ENCODE results near the gene C16orf95.
A peak's percentile ranks its signal among the peaks of the same experiment; 100 is the strongest.
"Not testable (repeated sequence)": the region's sequence is repeated elsewhere in the genome, so short reads cannot be mapped to it uniquely, and the experiment has no call there.

C16orf95 gene

DNA sequence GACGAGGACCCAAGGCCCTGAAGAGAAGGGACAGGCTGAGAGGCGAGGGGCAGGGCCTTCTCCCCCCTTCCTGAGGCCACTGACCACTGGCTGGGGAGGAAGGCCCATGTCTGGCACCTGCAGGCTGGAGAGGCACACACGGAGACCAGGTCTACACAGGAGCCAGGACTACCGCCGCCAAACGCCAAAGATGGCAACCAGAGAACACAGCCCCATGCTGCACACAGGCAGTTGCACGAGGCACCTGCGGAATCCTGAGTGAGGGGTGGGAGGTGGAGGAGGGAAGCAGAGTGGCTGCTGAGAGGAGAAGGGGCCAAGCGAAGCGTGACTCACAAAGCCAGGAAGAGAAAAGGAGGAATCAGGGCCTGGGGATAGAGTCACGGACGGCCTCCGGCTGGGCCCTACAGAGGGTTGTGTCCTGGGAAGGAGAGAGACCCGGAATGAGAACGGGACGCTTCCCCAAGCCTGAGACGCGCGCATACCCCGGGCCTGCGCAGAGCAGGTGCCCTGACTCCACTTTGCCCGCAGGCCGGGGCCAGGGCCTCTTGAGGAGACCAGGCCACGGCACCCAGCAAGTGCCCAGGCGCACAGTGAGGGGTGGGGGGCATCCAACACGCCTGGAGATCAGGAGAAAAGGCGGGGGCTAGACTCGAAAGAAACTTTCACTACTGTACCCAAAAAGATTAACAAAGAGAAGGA, 28.7 kb upstream of the C16orf95 start:
- no peak for DNase-seq

DNA sequence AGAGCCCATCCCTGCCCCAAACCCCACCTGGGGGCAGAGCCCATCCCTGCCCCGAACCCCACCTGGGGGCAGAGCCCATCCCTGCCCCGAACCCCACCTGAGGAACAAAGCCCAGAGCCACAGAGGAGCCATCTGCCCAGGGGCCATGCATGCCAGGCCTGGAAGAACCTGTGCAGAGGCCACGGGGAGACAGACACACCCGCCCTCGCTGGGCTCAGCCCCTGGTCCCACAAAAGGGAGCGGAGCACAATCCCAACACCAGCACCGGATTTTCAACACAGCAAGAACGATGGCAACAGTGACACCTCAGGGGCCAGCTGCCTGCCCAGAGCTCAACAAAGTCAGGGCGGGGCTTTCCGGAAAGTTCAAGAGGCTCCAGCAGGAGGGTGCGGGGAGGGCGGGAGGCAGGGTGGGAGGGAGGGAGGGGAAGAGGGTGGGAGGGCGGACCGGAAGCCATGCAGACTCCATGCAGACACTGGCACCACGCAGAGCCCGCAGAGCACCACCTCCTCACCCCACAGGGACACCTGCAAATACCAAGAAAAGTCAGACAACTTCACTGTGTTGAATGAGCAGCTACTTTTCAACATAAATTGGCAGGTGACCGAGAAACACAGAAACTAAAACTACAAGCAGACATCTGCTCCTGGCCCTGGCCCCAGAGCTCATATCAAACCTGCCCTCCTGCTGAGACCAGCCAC, 27.9 kb upstream of the C16orf95 start:
- DNase-seq, result peak; percentile 49

DNA sequence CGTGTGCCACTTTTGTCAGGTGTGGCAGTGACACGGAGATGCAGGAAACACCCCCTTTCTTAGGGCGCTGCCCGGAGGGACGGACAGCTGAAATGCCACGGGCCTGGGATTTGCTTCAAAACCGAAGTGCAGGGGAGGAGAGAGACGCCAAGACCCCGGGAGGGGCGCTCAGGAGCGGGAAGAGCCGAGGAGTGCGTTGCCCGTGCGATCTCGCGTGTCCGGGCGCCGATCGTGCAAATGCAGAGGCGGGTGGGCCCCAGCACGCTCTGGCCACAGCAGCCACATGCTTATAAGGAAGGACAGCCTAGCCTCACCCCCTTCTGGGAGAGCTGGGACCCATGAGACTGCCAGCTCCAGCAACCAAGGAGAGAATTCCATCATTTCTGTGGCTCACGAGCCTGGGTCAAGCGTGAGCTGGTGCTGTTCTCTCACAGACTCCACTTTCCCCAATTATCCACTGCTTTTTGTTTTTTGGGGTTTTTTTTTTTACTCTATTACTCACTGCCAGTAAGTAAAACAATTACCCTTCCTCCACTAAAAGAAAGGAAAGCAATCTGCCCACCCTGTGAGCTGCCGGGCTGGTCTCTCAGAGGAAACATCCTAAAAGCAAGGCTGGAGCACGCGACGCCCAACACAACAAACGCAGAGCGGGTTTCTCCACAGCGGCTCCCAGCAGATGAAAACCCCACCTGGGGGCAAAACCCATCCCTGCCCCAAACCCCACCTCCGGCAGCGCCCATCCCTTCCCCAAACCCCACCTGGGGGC, 27.2 kb upstream of the C16orf95 start:
- DNase-seq, result no peak

DNA sequence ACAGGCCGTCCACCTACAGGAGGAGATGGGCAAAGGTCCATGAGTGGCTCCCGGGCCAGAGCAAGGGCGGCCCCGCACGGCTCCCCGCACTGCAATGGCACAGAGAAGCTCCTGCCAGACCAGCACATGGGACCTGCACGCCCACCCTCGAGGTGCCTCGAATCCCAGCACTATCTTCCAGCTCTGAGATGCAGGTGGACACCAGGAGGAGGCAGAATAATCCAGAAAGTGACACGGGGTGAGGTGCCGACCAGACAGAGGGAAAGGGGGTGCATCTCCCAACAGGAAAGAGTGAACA, 26.5 kb upstream of the C16orf95 start:
- no peak for DNase-seq

DNA sequence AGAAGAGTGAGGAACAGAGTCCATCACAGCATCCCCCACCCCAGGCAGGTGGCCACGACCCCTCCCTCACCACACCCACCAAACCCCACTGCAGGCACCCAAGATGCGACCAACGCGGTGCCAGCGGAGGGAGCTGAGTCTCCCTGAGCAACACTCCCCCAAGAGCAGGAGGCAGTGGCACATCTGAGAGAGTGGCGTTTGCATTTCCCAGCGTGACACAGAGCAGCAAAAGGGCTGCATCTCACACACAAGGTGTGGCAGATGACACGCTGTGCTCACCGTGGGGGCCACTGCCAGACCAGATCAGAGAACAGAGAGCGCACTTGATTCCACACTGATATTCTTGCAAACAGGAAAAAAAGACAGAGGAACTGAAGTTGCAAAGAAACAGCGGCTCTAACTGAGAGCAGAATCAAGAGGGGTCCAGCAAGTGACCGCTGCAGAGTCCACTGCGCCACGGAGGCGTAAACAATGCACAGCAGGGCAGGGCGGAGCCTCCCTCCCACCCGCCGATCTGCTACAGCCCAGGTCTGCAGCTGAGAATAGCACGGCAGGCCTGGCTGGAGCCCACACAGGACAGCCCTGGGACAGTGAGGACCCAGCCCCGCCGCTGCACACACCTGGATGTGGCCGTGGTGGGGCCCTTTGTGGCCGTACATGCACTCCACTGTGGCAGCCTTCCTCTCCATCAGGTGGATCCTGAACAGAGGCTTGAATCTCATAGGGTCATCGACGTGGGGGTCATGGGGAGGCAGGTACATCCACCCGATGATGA, 26.0 kb upstream of the C16orf95 start:
- no peak for DNase-seq

DNA sequence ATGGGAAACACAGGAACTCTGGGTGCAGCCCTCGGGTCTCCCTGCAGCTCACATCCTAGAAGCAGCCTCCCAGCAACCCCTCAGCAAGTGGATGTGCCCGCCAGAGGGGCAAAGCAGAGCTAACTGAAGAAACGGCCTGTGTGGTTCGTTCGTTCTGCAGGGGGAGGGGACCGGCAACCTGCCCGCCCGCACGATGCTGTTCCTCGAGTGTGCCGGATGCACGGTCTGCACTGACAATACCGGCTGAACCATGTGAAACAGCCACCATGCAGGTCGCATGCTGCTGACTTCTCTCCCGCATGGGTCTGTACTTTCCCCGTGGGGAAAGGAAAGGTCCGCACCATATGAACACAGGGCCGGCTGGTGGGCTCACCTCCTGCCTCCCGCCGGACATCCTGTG, 25.3 kb upstream of the C16orf95 start:
- no peak for DNase-seq

DNA sequence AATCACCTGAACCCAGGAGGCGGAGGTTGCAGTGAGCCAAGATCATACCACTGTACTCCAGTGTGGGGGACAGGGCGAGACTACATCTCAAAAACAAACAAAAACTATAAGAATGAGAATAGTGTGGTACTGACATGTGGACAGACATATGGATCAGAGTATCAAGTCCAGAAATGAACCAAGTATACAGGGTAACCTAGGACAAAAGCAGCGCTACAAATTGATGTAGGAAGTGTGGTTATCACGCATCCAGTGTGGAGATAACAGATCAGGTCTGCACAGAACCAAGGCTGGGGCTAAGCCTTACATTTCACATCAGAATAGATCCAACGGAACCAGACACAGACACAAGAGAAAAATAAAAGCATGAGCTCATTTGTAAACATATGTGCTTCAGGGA, 23.0 kb upstream of the C16orf95 start:
- DNase-seq, result no peak

DNA sequence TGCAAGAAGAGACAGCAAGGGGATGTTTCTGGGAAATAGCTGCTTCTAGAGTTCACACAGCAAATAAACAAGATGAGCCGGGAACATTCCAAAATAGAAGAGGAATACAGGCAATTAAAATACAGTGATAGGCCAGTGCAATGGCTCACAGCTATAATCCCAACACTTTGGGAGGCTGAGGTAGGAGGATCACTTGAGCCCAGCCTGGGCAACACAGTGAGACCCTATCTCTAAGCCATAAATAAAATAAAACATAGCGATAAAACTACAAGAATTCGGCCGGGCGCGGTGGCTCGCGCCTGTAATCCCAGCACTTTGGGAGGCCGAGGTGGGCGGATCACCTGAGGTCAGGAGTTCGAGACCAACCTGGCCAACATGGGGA, 22.5 kb upstream of the C16orf95 start:
- DNase-seq, result not testable (repeated sequence)

DNA sequence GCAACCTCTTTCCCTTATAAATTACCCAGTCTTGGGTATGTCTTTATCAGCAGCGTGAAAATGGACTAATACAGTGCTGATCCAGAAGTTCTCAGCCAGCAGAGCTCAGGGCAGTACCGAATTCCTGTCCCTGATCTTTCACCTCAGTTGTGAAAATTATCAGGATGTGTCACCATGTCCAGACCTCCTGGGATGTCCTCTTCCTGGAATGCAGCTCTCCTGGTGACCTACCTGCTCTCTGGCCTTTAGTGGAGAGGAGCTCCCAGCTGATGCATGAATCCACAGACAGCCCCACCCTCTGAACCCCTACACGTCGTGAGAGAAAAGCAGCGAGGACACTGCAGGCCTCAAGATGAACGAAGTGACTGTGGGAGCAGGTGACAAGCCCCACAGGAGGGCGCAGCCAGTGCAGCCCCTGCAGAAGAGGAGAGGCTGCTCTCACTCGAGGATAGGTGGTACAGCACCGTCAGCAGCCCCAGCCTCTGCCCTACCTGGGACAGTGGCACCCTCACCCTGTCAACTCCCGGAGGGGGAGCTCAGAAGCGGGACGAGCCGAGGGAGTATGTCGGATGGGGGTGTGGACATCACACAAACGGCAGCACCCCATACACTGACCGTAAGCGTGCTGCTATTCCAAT, 22.0 kb upstream of the C16orf95 start:
- DNase-seq, result no peak

DNA sequence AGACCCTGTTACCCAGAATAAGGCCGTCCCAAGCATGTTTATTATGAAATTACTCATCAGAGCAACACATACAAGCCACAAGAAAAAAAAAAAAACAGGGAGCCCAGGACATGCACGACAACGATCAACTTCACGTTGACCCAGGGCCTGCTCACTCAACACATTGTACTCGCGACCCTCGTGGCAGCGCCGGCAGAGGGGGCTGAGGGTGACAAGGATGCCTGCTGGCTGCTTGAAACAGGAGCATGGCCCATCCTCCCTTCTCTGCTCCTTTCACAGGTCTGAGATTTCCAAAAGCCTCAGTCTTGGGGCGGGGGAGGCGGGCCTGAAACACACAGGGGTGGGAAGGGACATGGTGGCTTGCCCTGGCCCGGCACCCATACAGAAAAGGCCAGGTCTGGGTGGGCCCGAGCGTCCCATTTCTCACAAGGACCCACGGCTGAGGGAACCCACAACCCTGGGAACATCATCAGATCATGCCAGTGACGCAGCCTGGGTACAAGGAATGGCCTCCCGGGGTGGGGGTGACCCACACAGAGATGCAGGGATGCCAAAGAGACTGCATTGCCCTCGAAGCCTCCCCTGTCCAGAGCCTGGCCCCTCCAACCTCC, 21.1 kb upstream of the C16orf95 start:
- no peak for DNase-seq

DNA sequence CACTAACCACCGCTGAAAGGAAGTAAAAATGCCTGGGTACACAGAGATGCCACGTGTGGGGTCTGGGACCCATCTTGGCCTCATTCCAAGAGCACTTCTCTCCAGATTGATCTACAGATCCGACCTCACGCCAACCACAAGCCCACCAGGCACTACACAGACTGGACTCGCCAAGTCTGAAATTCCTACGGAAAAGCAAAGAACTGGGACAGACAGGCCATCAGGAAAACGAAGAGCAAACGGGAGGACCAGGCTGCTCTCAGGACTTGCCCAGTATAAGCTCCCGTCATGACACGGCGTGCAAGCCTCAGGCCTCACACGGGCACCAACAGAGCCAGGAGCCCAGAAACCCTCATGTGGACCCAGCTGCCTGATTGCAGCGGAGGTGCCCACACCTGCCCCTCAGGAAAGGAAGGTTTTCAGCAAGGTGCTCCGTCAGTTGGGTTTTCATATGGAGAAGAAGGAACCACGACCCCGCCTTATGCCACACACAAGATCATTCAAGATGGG, 20.1 kb upstream of the C16orf95 start:
- DNase-seq, result no peak

DNA sequence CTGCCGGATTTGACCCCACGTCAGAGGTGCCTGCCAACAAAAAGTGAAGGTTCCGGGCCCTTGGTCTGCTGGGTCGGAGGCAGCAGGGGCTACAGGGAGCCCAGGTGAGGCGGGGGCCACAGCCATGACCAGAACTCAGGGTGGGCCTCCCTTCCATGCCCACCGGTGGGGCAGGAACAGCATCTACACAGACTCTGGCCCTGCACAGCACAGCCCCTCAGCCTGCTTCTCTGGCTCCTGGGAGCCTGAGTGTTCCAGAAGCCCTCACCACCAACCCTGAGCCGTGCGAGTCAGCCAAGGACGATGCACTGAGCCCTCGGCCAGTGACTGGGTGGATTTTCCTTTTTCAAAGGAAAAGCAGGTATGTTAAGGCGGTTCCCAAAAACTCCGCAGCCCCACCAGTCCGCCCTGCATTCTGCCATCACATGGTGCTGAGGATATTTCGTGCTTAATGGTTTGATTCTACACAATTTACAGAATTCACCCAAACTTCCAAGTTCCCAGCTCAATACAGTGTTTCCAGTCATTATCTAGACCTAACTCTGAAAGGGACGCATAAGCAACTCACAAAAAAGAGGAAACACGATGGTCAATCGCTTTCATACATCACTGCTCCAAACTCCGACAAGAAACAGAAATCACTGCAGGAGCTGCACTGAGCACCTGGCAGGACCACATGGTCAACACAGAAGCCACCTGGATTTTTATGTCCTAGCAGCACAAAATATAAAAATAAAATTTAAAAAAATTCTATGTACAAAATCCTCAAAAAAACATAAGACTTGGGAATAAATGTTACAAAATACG, 19.4 kb upstream of the C16orf95 start:
- no peak for DNase-seq

DNA sequence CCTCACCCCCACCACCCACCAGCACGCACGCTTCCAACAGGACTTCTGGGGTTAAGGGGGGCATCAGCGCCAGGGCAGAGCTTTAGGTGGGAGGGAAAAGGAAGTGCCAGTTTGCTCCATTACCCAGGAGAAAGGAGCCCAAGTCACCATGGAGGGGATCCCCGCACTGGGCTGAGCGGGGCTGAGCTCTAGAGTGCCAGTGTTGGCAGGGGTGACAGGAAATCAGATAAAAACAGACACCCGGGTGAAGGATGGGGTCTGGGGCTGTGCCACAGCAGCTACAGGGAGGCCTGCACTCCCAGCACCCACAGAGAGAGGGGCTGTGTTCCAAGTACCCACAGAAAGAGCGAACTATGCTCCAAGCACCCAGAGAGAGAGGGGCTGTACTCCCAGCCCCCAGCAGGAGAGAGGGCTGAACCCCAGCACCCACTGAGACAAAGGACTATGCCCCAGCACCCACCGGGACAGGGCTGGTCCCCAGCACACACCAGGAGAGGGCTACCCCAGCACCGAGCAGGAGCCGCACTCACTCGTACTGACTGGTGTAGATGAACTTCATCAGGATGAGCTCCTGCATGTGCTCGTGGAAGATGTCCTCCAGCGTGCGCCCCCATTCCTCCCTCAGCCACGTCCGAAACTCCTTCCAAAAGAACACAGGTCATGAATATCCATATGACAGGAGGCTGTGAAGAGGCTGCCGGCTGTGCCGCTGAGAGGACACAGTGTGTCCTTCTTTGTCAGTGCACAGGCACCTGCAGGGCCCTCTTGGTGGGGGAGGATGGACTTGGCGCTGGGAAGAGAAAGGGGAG, 18.6 kb upstream of the C16orf95 start:
- DNase-seq, result no peak

DNA sequence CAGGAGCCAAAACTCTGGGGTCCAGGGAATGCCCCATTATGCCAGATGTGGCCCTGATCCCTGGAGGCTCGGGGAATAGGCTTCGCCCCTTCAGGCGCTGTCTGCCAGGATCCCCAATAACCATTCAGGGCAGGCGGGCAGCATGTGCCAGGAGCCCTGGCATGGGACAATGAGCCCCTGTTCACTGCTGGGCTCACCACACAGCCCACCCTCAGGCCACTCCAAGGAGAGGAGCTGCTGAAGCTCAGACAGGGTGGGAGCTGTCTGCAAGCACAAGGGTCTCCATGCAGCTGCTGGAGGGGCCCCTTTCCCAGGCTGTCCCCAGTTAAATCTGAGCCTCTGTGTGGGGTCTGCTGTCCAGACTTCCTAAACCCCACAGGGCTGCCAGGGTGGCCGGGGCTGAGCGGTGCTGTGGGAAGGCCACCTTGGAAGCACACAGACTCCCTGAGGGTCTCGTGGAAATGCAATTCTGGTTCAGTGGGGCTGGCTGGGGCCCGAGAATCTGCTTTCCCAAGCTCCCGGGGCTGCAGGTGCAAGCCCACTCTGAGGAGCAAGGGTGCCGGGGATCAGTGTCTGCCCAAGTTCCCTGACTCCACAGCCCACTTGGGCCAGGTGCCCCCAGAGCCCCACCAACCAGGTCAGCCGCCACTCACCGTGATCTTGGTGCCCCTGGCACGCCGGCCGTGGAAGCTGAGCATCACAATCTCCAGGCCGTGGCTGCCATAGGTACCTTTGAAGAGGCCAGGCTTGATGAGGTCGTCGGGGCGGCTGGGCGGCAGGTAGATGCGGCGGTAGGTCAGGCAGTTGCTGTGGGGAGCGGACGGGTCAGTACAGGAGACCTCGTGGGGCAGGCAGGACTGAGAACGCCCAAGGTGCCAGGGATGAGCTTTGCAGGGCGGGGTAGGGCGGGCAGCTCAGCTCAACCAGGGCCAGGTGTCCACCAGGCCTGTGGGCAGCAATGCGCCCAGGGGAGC, 17.7 kb upstream of the C16orf95 start:
- DNase-seq, result no peak

DNA sequence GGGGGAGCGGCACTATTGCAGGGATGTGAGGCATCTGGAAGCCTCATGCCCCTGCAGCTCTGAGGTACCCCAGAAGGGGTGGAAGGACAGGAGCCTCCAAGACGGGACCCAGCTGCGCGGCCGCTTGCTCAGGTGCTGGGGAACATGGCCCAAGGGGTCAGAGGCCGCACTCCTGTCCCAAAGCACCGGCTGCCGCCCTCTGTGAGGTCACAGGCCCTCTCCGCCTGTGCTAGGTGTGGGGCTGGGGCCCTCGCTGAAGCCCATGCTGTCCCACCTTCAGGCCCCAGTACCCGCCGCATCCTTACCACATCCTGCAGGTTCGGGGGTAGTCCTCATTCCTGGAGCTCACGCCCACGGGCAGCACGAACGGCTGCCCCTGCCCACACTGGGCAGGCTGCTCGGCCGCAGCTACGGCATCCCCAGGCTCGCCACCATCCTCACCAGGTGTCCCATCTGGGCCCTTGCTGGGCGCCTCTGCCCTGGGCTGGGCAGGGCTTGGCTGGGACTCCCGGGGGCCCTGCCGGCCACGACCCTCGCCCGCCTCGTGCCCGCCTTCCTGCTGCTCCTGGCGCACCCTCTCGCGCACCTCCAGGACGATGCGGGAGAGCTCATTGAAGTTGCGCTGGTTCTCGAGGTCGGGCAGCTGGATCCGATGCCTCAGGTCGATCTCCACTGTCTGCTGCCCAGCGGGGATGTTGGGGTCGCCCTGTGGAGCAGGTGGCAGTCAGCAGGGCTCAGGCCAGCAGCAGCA, 16.6 kb upstream of the C16orf95 start:
- DNase-seq, result no peak

DNA sequence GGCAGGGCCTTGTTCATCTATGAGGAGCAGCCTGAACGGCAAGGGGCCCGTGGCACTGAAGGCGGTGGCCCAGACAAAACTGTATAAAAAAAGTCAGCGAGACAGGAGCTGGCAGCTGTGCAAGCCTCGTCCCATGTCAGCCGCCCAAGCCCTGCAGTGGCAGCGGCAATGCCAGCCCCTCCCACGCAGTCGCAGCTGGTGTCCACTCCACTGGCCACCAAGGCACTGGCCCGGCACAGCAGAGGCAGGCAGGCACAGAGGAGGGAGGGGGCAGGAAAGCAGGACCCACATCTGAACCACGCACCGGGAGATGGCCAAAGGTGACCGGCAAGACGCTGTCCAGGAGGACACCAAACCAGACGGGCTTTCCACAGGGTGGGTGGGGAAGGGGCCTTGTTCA, 15.9 kb upstream of the C16orf95 start:
- DNase-seq, result no peak

DNA sequence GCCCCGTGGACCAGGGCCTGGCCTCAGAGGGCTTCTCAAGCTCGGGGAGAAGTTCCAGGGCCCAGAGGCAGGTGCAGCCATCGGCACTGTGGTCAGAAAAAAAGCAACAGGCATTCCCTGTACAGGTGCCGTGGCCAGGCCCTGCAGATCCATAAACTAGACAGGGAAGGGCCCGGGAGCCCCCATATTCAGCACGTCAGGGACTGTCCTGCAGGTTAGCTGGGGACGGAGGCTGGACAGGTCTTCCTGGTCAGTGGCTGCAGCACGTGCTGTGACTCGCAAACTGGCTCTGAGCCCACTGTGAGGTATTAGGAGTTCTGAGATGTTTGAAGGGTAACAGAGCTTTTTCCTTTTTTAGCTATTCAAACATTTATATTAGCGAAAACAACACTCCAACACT, 15.0 kb upstream of the C16orf95 start:
- no peak for DNase-seq

DNA sequence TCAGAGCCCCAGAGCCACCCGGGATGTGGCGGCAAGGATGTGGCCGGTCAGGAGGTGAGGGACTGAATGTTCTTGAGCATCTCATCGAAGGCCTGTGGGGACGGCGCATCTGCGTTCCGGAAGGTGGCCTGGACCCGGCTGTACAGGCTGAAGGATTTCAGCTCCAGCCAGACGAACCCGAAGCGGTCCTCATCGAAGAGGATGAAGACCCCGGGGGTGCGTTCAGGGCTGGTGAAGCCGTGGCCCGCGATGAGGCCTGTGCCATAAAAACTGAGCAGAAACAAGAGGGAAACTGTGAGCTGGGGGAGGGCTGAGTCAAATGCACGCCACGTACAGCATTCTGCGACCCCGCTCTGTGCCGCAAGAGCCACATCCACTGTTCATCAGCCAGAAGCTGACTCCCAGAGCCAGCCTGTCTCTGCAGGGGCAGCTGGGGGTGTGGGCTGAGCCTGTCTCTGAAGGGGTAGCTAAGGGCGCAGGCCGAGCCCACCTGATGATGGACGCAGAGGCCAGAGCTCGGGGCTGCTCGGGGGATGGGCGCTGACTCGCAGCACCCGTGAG, 14.1 kb upstream of the C16orf95 start:
- no peak for DNase-seq
